Liver (tissue), 9 donors: ENCODE results near the gene SHF. TPM values are rescaled to one million over a fixed set of nuclear protein-coding genes. Genes with fewer than 3 reads are reported as not detected.
A peak's percentile ranks its signal among the peaks of the same experiment; 100 is the strongest.
"Not testable (repeated sequence)": the region's sequence is repeated elsewhere in the genome, so short reads cannot be mapped to it uniquely, and the experiment has no call there.

Experiments
- DNase-seq: peaks from one replicate; pipeline ENCODE4 v3.0.0-alpha.2; 2017; ENCODE audit warnings: low spot score
- H3K27ac ChIP-seq, 2 donors: one replicate each; pipeline ENCODE4 v1.7.0; 2013; ENCODE audit warnings: inconsistent platforms in 2 of 2, low read length in 2 of 2, control low read depth in 1 of 2, low read depth in 1 of 2, mild to moderate bottlenecking in 1 of 2
- H3K27me3 ChIP-seq, 4 donors: one replicate each; pipeline versions ENCODE4 v1.6.1 to v1.7.0; 2013; ENCODE audit warnings: low read length in 3 of 4, inconsistent platforms in 1 of 4, mild to moderate bottlenecking in 1 of 4, moderate library complexity in 1 of 4; ENCODE audit not compliant: control insufficient read depth in 4 of 4, insufficient read depth in 4 of 4
- H3K36me3 ChIP-seq, 4 donors: one replicate each; pipeline versions ENCODE4 v1.6.1 to v1.7.0; 2013; ENCODE audit warnings: low read length in 3 of 4, mild to moderate bottlenecking in 3 of 4, low read depth in 1 of 4, moderate library complexity in 1 of 4; ENCODE audit not compliant: control insufficient read depth in 4 of 4, insufficient read depth in 3 of 4
- H3K4me1 ChIP-seq, 4 donors: one replicate each; pipeline versions ENCODE4 v1.6.1 to v1.7.0; 2013; ENCODE audit warnings: low read length in 3 of 4, mild to moderate bottlenecking in 3 of 4, moderate library complexity in 1 of 4; ENCODE audit not compliant: control insufficient read depth in 4 of 4, insufficient read depth in 4 of 4
- H3K4me3 ChIP-seq, 3 donors: one replicate each; pipeline versions ENCODE4 v1.6.1 to v1.7.0; 2013; ENCODE audit warnings: low read length in 3 of 3, control low read depth in 1 of 3, low read depth in 1 of 3, mild to moderate bottlenecking in 1 of 3
- H3K9ac ChIP-seq, 2 donors: one replicate each; pipeline ENCODE4 v1.7.0; 2013; ENCODE audit warnings: low read length in 2 of 2, mild to moderate bottlenecking in 2 of 2, moderate library complexity in 2 of 2, control low read depth in 1 of 2, low read depth in 1 of 2
- H3K9me3 ChIP-seq, 4 donors: one replicate each; pipeline versions ENCODE4 v1.6.1 to v1.7.0; 2013; ENCODE audit warnings: low read length in 3 of 4; ENCODE audit not compliant: control insufficient read depth in 4 of 4
- EGR1 ChIP-seq, 2 donors: IDR thresholded peaks; 2 replicates each; pipeline ENCODE4 v1.6.1; 2016 to 2018; ENCODE audit warnings: antibody characterized with exemption in 2 of 2, low read depth in 2 of 2
- FOXA1 ChIP-seq: IDR thresholded peaks from 2 replicates; pipeline ENCODE4 v1.6.1; 2016; ENCODE audit warnings: antibody characterized with exemption
- FOXA2 ChIP-seq: IDR thresholded peaks from 2 replicates; pipeline ENCODE4 v1.6.1; 2016; ENCODE audit warnings: antibody characterized with exemption
- GABPA ChIP-seq, 2 donors: IDR thresholded peaks in 1 of 2; conservative IDR thresholded peaks in 1 of 2; 2 replicates each; pipeline ENCODE4 v1.6.1; 2016; ENCODE audit warnings: antibody characterized with exemption in 2 of 2, mild to moderate bottlenecking in 1 of 2, moderate library complexity in 1 of 2
- HNF4A ChIP-seq, 2 donors: conservative IDR thresholded peaks; 2 replicates each; pipeline ENCODE4 v1.6.1; 2016; ENCODE audit warnings: antibody characterized with exemption in 2 of 2, mild to moderate bottlenecking in 2 of 2
- HNF4G ChIP-seq: IDR thresholded peaks from 2 replicates; pipeline ENCODE4 v1.6.1; 2016; ENCODE audit warnings: antibody characterized with exemption
- RAD21 ChIP-seq, 2 donors: IDR thresholded peaks; 2 replicates each; pipeline ENCODE4 v1.6.1; 2016; ENCODE audit warnings: antibody characterized with exemption in 2 of 2, mild to moderate bottlenecking in 2 of 2
- RXRA ChIP-seq, 2 donors: IDR thresholded peaks; 2 replicates each; pipeline ENCODE4 v1.6.1; 2017 to 2018; ENCODE audit warnings: antibody characterized with exemption in 2 of 2, mild to moderate bottlenecking in 1 of 2
- SP1 ChIP-seq: IDR thresholded peaks from 2 replicates; pipeline ENCODE4 v1.6.1; 2018; ENCODE audit warnings: antibody characterized with exemption, mild to moderate bottlenecking
- TAF1 ChIP-seq: conservative IDR thresholded peaks from 2 replicates; pipeline ENCODE4 v1.6.1; 2016; ENCODE audit warnings: antibody characterized with exemption, mild to moderate bottlenecking
- YY1 ChIP-seq: IDR thresholded peaks from 2 replicates; pipeline ENCODE4 v1.6.1; 2016; ENCODE audit warnings: antibody characterized with exemption, mild to moderate bottlenecking
- WGBS: extraction: QIAGEN DNeasy Blood & Tissue Kit; methylation state at CpG from one replicate; pipeline ENCODE4 v1.1.7; 2013; 5-methylcytosine and 5-hydroxymethylcytosine counted together
- polyA plus RNA-seq, 2 donors: library from polyadenylated mRNA; stranded (reverse) in 1 of 2; unstranded in 1 of 2; fragments of 200-250 nt in 1 of 2; fragments of >200 nt in 1 of 2; fragmentation: Nextera tagmentation in 1 of 2; extraction: Ambion mirVana in 1 of 2; gene quantifications; one replicate each; pipeline versions ENCODE4 v1.2.1 to v1.2.3, GENCODE V29; 2013 to 2015
- total RNA-seq, 2 donors: library from RNA; depleted of rRNA; stranded (reverse); fragments of >200 nt; gene quantifications; one replicate each; pipeline ENCODE4 v1.2.3, GENCODE V29; 2014
- TF ChIP-seq, protein P1 (sequence below): fragments of 150-350 bp; IDR thresholded peaks from 2 replicates; pipeline ENCODE4 v1.5.1; 2017; ENCODE audit warnings: improper control_type of control experiment, low read depth, low read length; ENCODE audit not compliant: missing input control
- TF ChIP-seq, protein P2 (sequence below): IDR thresholded peaks from 2 replicates; pipeline ENCODE4 v1.6.1; 2016; ENCODE audit warnings: antibody characterized with exemption, mild to moderate bottlenecking
- TF ChIP-seq, protein P3 (sequence below): IDR thresholded peaks from 2 replicates; pipeline ENCODE4 v1.6.1; 2016; ENCODE audit warnings: antibody characterized with exemption
- TF ChIP-seq, protein P4 (sequence below): IDR thresholded peaks from 2 replicates; pipeline ENCODE4 v1.6.1; 2016; ENCODE audit warnings: antibody characterized with exemption
- TF ChIP-seq, protein P5 (sequence below): IDR thresholded peaks from 2 replicates; pipeline ENCODE4 v1.6.1; 2016; ENCODE audit warnings: antibody characterized with exemption
- donor health status: healthy.
- donor health status: healthy.
- donor health status: healthy.
- donor health status: healthy.
- donor health status: healthy.

The SHF gene, protein sequence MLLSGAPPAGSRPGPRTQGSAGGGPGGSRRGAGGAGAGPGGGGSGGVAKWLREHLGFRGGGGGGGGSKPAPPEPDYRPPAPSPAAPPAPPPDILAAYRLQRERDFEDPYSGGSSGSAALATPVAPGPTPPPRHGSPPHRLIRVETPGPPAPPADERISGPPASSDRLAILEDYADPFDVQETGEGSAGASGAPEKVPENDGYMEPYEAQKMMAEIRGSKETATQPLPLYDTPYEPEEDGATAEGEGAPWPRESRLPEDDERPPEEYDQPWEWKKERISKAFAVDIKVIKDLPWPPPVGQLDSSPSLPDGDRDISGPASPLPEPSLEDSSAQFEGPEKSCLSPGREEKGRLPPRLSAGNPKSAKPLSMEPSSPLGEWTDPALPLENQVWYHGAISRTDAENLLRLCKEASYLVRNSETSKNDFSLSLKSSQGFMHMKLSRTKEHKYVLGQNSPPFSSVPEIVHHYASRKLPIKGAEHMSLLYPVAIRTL
- 10 to 100 TPM in 1 of 2 donors, 1 to 10 TPM in 1; 5.0 to 15.2 TPM for total RNA-seq
- polyA plus RNA-seq = 10 to 100 TPM in 1 of 2 donors, 1 to 10 TPM in 1; 4.7 to 15.7 TPM

DNA sequence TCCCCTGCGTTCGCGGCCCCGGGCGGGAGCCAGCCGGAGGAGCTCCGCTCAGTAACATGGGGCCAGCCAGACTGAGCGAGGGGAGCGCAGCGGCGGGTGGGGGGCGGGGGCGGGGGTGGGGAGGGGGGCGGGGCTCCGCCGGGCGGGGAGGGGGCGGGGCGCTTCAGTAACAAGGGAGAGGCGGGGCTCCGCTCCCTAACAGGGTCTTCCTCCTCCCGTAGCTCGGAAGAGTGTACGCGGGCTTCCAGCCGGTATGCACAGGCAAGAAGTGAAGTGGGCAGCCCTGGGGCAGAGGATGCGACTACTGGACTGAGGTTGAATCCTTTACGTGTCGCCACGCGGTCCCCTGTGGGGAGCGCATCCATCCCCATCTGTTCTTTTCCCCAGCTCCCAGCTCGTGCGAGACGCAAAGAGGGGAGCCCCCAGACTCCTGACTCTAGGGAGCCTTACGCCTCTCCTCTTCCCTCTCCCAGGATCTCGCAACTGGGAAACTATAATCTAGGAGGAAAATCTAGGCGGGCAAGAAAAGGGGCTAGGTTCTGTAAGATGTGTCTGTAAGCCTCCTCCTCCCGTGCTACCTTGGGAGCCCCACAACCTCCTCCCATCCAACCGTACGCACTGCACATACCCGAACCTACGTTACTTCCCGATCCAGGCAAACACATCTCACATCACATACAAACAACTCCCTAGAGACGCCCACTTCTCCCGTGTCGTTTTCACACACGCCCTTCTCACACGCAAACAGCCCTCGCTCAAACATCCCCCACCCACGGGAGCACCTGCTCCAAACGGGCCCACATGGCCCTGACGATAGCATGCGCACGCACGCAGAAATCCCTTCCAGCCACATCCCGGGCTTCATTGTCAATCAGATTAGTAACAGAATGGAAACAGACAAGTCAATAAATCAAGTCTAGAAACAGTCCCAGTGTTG, at the start of gene SHF:
TSS of gene SHF (minus strand) at position 73 of the 937 bp plus-strand sequence. CDS start at position 58, 15 bp downstream.
- WGBS = 3% methylated on average over 55 of the region's 57 CpGs
- TF ChIP-seq HNF4G (no peak), FOXA1 (no peak), GABPA (IDR thresholded peaks at IDR 0.05 in 1 of 2, conservative IDR thresholded peaks at IDR 0.05 in 1 of 2) (no peak), RAD21 (IDR thresholded peaks at IDR 0.05) (no peak), SP1 (no peak), FOXA2 (no peak), EGR1 (IDR thresholded peaks at IDR 0.05; ENCODE audit: low read depth in 2 of 2) (no peak), RXRA (IDR thresholded peaks at IDR 0.05) (no peak), YY1 (no peak), HNF4A (conservative IDR thresholded peaks at IDR 0.05) (no peak), TAF1 (no peak)
- TF ChIP-seq, protein P1, sequence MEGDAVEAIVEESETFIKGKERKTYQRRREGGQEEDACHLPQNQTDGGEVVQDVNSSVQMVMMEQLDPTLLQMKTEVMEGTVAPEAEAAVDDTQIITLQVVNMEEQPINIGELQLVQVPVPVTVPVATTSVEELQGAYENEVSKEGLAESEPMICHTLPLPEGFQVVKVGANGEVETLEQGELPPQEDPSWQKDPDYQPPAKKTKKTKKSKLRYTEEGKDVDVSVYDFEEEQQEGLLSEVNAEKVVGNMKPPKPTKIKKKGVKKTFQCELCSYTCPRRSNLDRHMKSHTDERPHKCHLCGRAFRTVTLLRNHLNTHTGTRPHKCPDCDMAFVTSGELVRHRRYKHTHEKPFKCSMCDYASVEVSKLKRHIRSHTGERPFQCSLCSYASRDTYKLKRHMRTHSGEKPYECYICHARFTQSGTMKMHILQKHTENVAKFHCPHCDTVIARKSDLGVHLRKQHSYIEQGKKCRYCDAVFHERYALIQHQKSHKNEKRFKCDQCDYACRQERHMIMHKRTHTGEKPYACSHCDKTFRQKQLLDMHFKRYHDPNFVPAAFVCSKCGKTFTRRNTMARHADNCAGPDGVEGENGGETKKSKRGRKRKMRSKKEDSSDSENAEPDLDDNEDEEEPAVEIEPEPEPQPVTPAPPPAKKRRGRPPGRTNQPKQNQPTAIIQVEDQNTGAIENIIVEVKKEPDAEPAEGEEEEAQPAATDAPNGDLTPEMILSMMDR = no peak
- TF ChIP-seq, protein P2, sequence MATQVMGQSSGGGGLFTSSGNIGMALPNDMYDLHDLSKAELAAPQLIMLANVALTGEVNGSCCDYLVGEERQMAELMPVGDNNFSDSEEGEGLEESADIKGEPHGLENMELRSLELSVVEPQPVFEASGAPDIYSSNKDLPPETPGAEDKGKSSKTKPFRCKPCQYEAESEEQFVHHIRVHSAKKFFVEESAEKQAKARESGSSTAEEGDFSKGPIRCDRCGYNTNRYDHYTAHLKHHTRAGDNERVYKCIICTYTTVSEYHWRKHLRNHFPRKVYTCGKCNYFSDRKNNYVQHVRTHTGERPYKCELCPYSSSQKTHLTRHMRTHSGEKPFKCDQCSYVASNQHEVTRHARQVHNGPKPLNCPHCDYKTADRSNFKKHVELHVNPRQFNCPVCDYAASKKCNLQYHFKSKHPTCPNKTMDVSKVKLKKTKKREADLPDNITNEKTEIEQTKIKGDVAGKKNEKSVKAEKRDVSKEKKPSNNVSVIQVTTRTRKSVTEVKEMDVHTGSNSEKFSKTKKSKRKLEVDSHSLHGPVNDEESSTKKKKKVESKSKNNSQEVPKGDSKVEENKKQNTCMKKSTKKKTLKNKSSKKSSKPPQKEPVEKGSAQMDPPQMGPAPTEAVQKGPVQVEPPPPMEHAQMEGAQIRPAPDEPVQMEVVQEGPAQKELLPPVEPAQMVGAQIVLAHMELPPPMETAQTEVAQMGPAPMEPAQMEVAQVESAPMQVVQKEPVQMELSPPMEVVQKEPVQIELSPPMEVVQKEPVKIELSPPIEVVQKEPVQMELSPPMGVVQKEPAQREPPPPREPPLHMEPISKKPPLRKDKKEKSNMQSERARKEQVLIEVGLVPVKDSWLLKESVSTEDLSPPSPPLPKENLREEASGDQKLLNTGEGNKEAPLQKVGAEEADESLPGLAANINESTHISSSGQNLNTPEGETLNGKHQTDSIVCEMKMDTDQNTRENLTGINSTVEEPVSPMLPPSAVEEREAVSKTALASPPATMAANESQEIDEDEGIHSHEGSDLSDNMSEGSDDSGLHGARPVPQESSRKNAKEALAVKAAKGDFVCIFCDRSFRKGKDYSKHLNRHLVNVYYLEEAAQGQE = no peak
- TF ChIP-seq, protein P3, sequence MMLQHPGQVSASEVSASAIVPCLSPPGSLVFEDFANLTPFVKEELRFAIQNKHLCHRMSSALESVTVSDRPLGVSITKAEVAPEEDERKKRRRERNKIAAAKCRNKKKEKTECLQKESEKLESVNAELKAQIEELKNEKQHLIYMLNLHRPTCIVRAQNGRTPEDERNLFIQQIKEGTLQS = no peak
- TF ChIP-seq, protein P4, sequence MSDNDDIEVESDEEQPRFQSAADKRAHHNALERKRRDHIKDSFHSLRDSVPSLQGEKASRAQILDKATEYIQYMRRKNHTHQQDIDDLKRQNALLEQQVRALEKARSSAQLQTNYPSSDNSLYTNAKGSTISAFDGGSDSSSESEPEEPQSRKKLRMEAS = no peak
- TF ChIP-seq, protein P5, sequence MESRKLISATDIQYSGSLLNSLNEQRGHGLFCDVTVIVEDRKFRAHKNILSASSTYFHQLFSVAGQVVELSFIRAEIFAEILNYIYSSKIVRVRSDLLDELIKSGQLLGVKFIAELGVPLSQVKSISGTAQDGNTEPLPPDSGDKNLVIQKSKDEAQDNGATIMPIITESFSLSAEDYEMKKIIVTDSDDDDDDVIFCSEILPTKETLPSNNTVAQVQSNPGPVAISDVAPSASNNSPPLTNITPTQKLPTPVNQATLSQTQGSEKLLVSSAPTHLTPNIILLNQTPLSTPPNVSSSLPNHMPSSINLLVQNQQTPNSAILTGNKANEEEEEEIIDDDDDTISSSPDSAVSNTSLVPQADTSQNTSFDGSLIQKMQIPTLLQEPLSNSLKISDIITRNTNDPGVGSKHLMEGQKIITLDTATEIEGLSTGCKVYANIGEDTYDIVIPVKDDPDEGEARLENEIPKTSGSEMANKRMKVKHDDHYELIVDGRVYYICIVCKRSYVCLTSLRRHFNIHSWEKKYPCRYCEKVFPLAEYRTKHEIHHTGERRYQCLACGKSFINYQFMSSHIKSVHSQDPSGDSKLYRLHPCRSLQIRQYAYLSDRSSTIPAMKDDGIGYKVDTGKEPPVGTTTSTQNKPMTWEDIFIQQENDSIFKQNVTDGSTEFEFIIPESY = no peak
- no peaks in the 10 kb centered on the region for H3K9me3 ChIP-seq
- H3K4me1 ChIP-seq = peaks cover 20 to 44% (median 30%) of the 10 kb centered on the region in 4 donors
- DNase-seq = peak; percentile 54
- H3K27ac ChIP-seq = peak within 1 kb of the TSS; percentile 37 to 66
- H3K36me3 ChIP-seq = no peaks in the 10 kb centered on the region
- peak within 1 kb of the TSS; percentile 27 to 88 (median 88) for H3K4me3 ChIP-seq
- no peaks in the 10 kb centered on the region for H3K27me3 ChIP-seq
- peak within 1 kb of the TSS in 1 of 2 donors; percentile 52 for H3K9ac ChIP-seq

DNA sequence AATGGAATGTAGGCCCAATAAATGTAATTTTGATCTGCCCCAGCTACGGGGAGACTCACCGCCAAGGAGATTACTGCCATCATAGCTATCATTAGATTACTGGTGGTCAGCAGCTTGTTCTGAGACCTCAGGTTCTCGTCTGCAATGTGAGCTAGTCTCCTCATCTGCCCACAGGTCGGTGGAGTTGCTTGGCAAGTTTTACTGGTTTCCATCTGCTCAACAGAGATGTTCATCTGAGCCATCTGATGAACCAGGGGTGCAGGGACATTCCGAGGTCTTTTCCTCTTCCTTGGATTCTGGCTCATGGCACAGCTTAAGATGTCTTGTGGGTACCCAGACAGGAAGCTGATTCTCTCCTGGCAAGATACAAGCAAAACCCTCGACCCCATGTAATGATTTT, 49.0 kb upstream of the SHF start:
- H3K9ac ChIP-seq, H3K4me1 ChIP-seq, H3K27me3 ChIP-seq, H3K4me3 ChIP-seq, H3K36me3 ChIP-seq, H3K27ac ChIP-seq, DNase-seq: not testable (repeated sequence)
- WGBS = 68% methylated on average over 6 of the region's 6 CpGs
- peaks cover 4 to 18% (median 6%) of the 10 kb centered on the region in 4 donors for H3K9me3 ChIP-seq
